Nephron (organoid): ENCODE measurements around the gene DMTF1.
A peak's percentile ranks its signal among the peaks of the same experiment; 100 is the strongest.
"Not testable (repeated sequence)": the region's sequence is repeated elsewhere in the genome, so short reads cannot be mapped to it uniquely, and the experiment has no call there.

Experiments
- H3K27ac Mint-ChIP-seq, 3 experiments: 2 replicates each; pipeline ENCODE4 v1.8.0; 2020; ENCODE audit warnings: mixed read lengths in 3 of 3, mild to moderate bottlenecking in 2 of 3, moderate library complexity in 1 of 3
- H3K27me3 Mint-ChIP-seq: 2 replicates; pipeline ENCODE4 v1.8.0; 2021; ENCODE audit warnings: low read depth, mild to moderate bottlenecking, moderate library complexity, mixed read lengths
- H3K36me3 Mint-ChIP-seq: 2 replicates; pipeline ENCODE4 v1.8.0; 2020; ENCODE audit warnings: low read depth, mixed read lengths
- H3K4me1 Mint-ChIP-seq: 2 replicates; pipeline ENCODE4 v1.8.0; 2020; ENCODE audit warnings: mixed read lengths
- H3K4me3 Mint-ChIP-seq, 3 experiments: 2 replicates each; pipeline ENCODE4 v1.8.0; 2020; ENCODE audit warnings: mild to moderate bottlenecking in 3 of 3, mixed read lengths in 3 of 3, moderate library complexity in 2 of 3
- H3K9me3 Mint-ChIP-seq: 2 replicates; pipeline ENCODE4 v1.8.0; 2020; ENCODE audit warnings: mixed read lengths
- CTCF ChIP-seq, 3 experiments: fragments of 200-600 bp; sonication (generic); IDR thresholded peaks; one replicate each; pipeline ENCODE4 v1.5.0; 2021; ENCODE audit warnings: antibody characterized with exemption in 3 of 3; ENCODE audit not compliant: unreplicated experiment in 3 of 3

DMTF1 gene

DNA sequence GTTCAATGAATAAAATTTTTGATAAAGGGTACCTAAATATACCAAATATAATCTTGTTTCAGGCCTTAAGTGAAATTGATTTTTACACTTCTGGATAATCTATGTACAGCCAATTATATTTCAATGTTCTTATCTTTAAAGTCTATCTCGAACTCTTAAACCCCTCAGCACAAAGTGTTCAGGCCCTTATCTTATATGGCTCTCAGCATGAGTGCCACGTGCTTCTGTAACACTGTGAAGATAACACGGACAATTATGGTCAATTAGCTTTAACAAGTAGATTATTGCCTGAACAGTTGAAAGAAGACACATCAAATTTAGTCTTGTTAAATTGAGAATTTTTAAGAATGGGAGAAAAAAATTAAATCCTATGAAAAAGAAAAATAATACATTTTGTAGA is 40.4 kb upstream of the DMTF1 start:
- H3K9me3 Mint-ChIP-seq: peaks cover 5% of the 10 kb centered on the region
- no peak for TF ChIP-seq CTCF (IDR thresholded peaks at IDR 0.05; ENCODE audit: unreplicated experiment in 3 of 3)
- H3K27ac Mint-ChIP-seq: no peak overlapping the region

DNA sequence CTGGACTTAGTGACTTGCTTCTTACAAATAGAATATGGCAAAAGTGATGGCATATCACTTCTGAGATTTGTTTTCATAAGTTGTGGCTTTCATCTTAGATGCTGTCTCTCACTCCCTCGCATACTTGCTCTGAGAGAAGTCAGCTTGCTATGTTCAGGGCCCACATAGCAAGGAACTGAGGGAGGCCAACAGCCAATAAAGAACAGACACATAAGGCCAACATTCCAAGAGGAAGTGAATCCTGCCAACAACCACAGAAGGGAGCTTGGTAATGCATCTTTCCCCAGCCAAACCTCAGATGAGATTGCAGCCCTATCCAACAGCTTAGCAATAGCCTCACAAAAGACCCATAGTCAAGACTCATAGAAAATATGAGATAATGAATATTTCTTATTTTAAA is 39.2 kb upstream of the DMTF1 start:
- Mint-ChIP-seq H3K36me3 (no peaks in the 10 kb centered on the region), H3K27me3 (peaks cover 4% of the 10 kb centered on the region), H3K27ac (peak overlapping the region in 1 of 3 experiments; percentile 48), H3K4me3 (no peak overlapping the region), H3K4me1 (no peaks in the 10 kb centered on the region), H3K9me3 (peaks cover 5% of the 10 kb centered on the region)
- TF ChIP-seq CTCF (IDR thresholded peaks at IDR 0.05; ENCODE audit: unreplicated experiment in 3 of 3): no peak

More for the DNA sequence above, 40.4 kb upstream of the DMTF1 start:
- no peaks in the 10 kb centered on the region for H3K36me3 Mint-ChIP-seq
- H3K27me3 Mint-ChIP-seq: peaks cover 2% of the 10 kb centered on the region
- H3K4me3 Mint-ChIP-seq: no peak overlapping the region
- H3K4me1 Mint-ChIP-seq: no peaks in the 10 kb centered on the region

DNA sequence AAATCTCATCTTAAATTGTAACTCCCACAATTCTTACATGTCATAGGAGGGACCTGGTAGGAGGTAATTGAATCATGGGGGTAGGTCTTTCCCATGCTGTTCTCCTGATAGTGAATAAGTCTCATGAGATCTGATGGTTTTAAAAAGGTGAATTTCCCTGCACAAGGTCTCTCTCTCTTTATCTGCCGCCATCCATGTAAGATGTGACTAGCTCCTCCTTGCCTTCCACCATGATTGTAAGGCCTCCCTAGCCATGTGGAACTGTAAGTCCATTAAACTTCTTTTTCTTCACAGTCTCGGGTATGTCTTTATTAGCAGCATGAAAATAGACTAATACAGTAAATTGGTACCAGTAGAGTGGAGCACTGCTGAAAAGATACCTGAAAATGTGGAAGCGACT is 38.3 kb upstream of the DMTF1 start:
- not testable (repeated sequence) for H3K36me3 Mint-ChIP-seq, H3K4me3 Mint-ChIP-seq, H3K4me1 Mint-ChIP-seq, H3K27me3 Mint-ChIP-seq, H3K9me3 Mint-ChIP-seq, H3K27ac Mint-ChIP-seq

DNA sequence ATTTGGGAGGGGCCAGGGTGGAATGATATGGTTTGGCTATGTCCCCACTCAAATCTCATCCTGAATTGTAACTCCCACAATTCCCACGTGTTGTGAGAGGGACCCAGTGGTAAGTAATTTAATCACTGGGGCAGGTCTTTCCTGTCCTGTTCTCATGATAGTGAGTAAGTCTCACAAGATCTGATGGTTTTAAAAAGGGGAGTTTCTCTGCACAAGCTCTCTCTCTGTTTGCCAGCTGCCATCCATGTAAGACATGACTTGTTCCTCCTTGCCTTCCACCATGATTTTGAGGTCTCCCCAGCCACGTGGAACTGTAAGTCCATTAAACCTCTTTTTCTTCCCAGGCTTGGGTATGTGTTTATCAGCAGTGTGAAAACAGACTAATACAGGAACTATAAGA is 36.5 kb upstream of the DMTF1 start:
- not testable (repeated sequence) for H3K27me3 Mint-ChIP-seq, H3K9me3 Mint-ChIP-seq, H3K27ac Mint-ChIP-seq, H3K4me1 Mint-ChIP-seq, H3K4me3 Mint-ChIP-seq, H3K36me3 Mint-ChIP-seq

DNA sequence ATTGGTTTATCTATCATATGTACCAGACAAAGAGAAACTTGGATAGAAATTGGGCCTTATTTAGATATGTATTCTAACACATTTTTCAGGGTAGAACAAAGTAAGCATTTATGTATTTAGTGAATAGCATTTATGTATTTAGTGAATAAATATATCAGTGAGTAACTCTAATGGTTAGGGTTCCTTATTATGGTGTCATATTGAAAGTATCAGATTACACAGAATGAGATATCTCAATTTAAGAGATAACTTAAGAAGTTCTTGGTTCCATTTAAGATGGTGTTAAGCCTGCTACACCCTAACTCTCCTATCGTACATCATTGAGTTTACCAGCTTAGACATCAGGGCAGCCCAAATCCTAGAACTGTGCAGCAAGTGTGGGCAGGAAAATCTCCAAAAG is 35.9 kb upstream of the DMTF1 start:
- H3K36me3 Mint-ChIP-seq: no peaks in the 10 kb centered on the region
- H3K27ac Mint-ChIP-seq: no peak overlapping the region
- H3K4me3 Mint-ChIP-seq: no peak overlapping the region
- peaks cover 5% of the 10 kb centered on the region for H3K9me3 Mint-ChIP-seq
- TF ChIP-seq CTCF (IDR thresholded peaks at IDR 0.05; ENCODE audit: unreplicated experiment in 3 of 3): no peak
- H3K27me3 Mint-ChIP-seq: peaks cover 4% of the 10 kb centered on the region
- no peaks in the 10 kb centered on the region for H3K4me1 Mint-ChIP-seq

GRCh38 chr7:87119581-87119980 is 32.7 kb upstream of the DMTF1 start:
- Mint-ChIP-seq H3K4me3 (no peak overlapping the region), H3K4me1 (no peaks in the 10 kb centered on the region), H3K9me3 (no peaks in the 10 kb centered on the region), H3K36me3 (no peaks in the 10 kb centered on the region), H3K27me3 (peaks cover 4% of the 10 kb centered on the region), H3K27ac (no peak overlapping the region)
- TF ChIP-seq CTCF (IDR thresholded peaks at IDR 0.05; ENCODE audit: unreplicated experiment in 3 of 3): no peak

DNA sequence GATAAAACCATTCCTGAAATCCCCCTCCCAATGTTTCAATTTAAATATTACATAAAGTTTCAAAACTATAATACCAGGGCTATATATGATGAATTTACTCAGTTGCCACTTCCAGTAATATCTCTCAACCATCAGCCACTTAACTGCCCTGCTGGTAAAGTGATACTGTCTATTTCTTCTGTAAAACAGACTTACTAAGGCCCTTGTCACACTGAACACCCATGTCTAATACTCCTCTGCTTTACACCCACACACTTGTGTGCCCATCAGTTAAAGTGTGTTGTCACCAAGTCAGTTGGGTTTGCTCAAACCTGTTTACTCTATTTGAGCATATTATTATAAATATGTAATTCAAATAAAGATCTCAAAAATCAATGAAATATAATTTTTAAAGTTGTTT is 29.1 kb upstream of the DMTF1 start:
- Mint-ChIP-seq H3K36me3 (no peaks in the 10 kb centered on the region), H3K4me3 (no peak overlapping the region), H3K9me3 (no peaks in the 10 kb centered on the region), H3K27ac (no peak overlapping the region), H3K4me1 (no peaks in the 10 kb centered on the region), H3K27me3 (no peaks in the 10 kb centered on the region)
- TF ChIP-seq CTCF (IDR thresholded peaks at IDR 0.05; ENCODE audit: unreplicated experiment in 3 of 3): no peak
